OCI-LY7 (cell line): ENCODE data around the gene MRPL53.

Source experiments
- CTCF ChIP-seq: fragments of 200-600 bp; sonication (generic); conservative IDR thresholded peaks from 2 replicates; pipeline ENCODE4 v1.5.1; 2014; ENCODE audit warnings: mild to moderate bottlenecking, antibody characterized with exemption, low read length, moderate library complexity, mixed read lengths
- EZH2phosphoT487 ChIP-seq: fragments of 200-600 bp; sonication (generic); IDR thresholded peaks from 2 replicates; pipeline ENCODE4 v1.6.1; 2018; ENCODE audit warnings: low read depth, borderline replicate concordance, mild to moderate bottlenecking, mixed run types, antibody characterized with exemption, low read length, moderate library complexity, mixed read lengths

GRCh38 chr2:74462786-74463105 lies 9.7 kb downstream of the MRPL53 start:
- TF ChIP-seq CTCF (no peak), EZH2phosphoT487 (no peak)
